ENCODE data around the gene TNNT3. TPM values are rescaled to one million over a fixed set of nuclear protein-coding genes. Genes with fewer than 3 reads are reported as not detected.

TNNT3 gene
- total RNA-seq, result not detected

GRCh38 chr11:1919391-1920127, at the start of gene TNNT3:
Gene TNNT3 (plus strand): TSS chr11:1919703. CDS start chr11:1922875, 3,172 bp downstream.

GRCh38 chr11:1891831-1892115, 27.7 kb upstream of the TNNT3 start, which contains the start of gene PRR33:
Gene PRR33 (minus strand): TSS chr11:1891895. CDS start chr11:1890584, 1,311 bp downstream.

GRCh38 chr11:1946812-1947484, 27.4 kb downstream of the TNNT3 start, which contains the start of gene MRPL23:
Gene MRPL23 (plus strand): TSS chr11:1947332. CDS start chr11:1947363, 31 bp downstream.

Other genes starting within 250 kb of the TNNT3 start
- not detected for gene KRTAP5-6, start 222.5 kb upstream of the TNNT3 start, total RNA-seq
- under 1 TPM; 0.33 to 0.69 TPM for gene IFITM10, start 169.1 kb upstream of the TNNT3 start, total RNA-seq
- 100 to 1,000 TPM; 285 to 356 TPM for gene CTSD, start 155.8 kb upstream of the TNNT3 start, total RNA-seq
- gene SYT8, start 84.7 kb upstream of the TNNT3 start, total RNA-seq, result under 1 TPM in 1 of 2 donors, not detected in 1; under 0.01 TPM
- not detected for gene TNNI2, start 80.7 kb upstream of the TNNT3 start, total RNA-seq
- not detected for gene LSP1, start 66.6 kb upstream of the TNNT3 start, total RNA-seq
- gene PRR33, start 27.8 kb upstream of the TNNT3 start, total RNA-seq, result not detected
- 100 to 1,000 TPM; 165 to 167 TPM for gene MRPL23, start 27.6 kb downstream of the TNNT3 start, total RNA-seq
- under 1 TPM; 0.33 to 0.34 TPM for gene H19, start 78.1 kb downstream of the TNNT3 start, total RNA-seq
- gene IGF2, start 219.7 kb downstream of the TNNT3 start, total RNA-seq, result under 1 TPM; under 0.01 to 0.33 TPM
- gene INS, start 241.5 kb downstream of the TNNT3 start, total RNA-seq, result not detected

Measured in melanocyte of skin (primary cell).